ENCODE results near the gene FOXC1. TPM values are rescaled to one million over a fixed set of nuclear protein-coding genes. Genes with fewer than 3 reads are reported as not detected.

Gene FOXC1
- total RNA-seq, 1 experiment from 2014 or later: 6.7 TPM

DNA sequence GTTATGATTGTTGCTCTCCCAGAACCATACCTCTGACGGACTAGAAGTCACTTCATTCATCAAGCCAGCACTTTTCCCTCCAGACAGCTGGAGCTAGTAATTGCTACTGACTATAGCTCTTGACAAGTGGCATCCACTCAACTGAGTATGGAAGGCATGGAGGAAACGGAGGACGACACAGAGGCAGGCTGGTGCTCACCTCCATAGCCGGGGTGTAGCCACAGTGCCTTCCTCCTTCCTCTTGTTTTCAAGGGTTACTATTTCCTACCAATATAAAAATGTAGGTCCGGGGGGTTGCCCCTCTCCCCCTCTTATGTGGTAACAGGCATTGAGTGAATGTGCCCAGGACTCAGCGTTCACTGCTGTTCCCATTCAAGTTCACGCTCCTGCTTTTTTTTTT is 23.5 kb upstream of the FOXC1 start:
- intact Hi-C loops (cut with micrococcal nuclease; ENCODE audit: unreplicated experiment): no loop called here
- in situ Hi-C loops (cut with HindIII; ENCODE audit: low pct_unique_long_range_greater_than_20kb, low sequenced_read_pairs): no loop called here
- BruUV-seq (replicated peaks): no TSS peak
- ChIA-PET POLR2A (no interaction called here), CTCF (no interaction called here)
- Histone ChIP-seq H3K27ac (ENCODE audit: low read length) (no peak overlapping the region), H3K4me3 (ENCODE audit: low read depth in 2 of 2, low read length in 2 of 2) (no peak overlapping the region), H3K36me3 (ENCODE audit: control insufficient read depth, insufficient read depth, low read length) (no peaks in the 10 kb centered on the region), H3K27me3 (ENCODE audit: control insufficient read depth, insufficient read depth, low read length) (peaks cover 3% of the 10 kb centered on the region), H3K9me3 (ENCODE audit: control insufficient read depth, insufficient read depth, low read depth, low read length) (no peaks in the 10 kb centered on the region), H3K4me1 (ENCODE audit: control insufficient read depth, insufficient read depth, low read length) (no peaks in the 10 kb centered on the region)
- ATAC-seq: no peak
- no peak for TF ChIP-seq POLR2AphosphoS5 (IDR thresholded peaks at IDR 0.05; ENCODE audit: low read depth, low read length)
- TF ChIP-seq TCF7L2 (IDR thresholded peaks at IDR 0.05; ENCODE audit: low read depth, low read length): no peak
- no peak for TF ChIP-seq SIN3A (IDR thresholded peaks at IDR 0.05; ENCODE audit: borderline replicate concordance, insufficient read depth, low read depth, low read length)
- TF ChIP-seq CTCF (IDR thresholded peaks at IDR 0.05): no peak
- TF ChIP-seq REST (IDR thresholded peaks at IDR 0.05; ENCODE audit: insufficient read depth in 1 of 2, low read depth in 2 of 2, low read length in 1 of 2): no peak
- DNase-seq (ENCODE audit: low read depth, low spot score): no peak

- ATAC-seq (no peak), DNase-seq (ENCODE audit: low read depth, low spot score) (no peak)
- BruUV-seq (replicated peaks): no TSS peak
- TF ChIP-seq REST (IDR thresholded peaks at IDR 0.05; ENCODE audit: insufficient read depth in 1 of 2, low read depth in 2 of 2, low read length in 1 of 2): no peak
- TF ChIP-seq POLR2AphosphoS5 (IDR thresholded peaks at IDR 0.05; ENCODE audit: low read depth, low read length): no peak
- TF ChIP-seq SIN3A (IDR thresholded peaks at IDR 0.05; ENCODE audit: borderline replicate concordance, insufficient read depth, low read depth, low read length): no peak
- no peak for TF ChIP-seq CTCF (IDR thresholded peaks at IDR 0.05)
- TF ChIP-seq TCF7L2 (IDR thresholded peaks at IDR 0.05; ENCODE audit: low read depth, low read length): no peak
- no peak overlapping the region for H3K4me3 ChIP-seq (ENCODE audit: low read depth in 2 of 2, low read length in 2 of 2)
- H3K4me1 ChIP-seq (ENCODE audit: control insufficient read depth, insufficient read depth, low read length): no peaks in the 10 kb centered on the region
- H3K27me3 ChIP-seq (ENCODE audit: control insufficient read depth, insufficient read depth, low read length): peaks cover 3% of the 10 kb centered on the region
- POLR2A ChIA-PET: no interaction called here
- no peaks in the 10 kb centered on the region for H3K9me3 ChIP-seq (ENCODE audit: control insufficient read depth, insufficient read depth, low read depth, low read length)
- no peaks in the 10 kb centered on the region for H3K36me3 ChIP-seq (ENCODE audit: control insufficient read depth, insufficient read depth, low read length)
- no peak overlapping the region for H3K27ac ChIP-seq (ENCODE audit: low read length)
- CTCF ChIA-PET: no interaction called here
- in situ Hi-C loops (cut with HindIII; ENCODE audit: low pct_unique_long_range_greater_than_20kb, low sequenced_read_pairs) (no loop called here), intact Hi-C loops (cut with micrococcal nuclease; ENCODE audit: unreplicated experiment) (no loop called here)
Measured at GRCh38 chr6:1586861-1587450, 22.8 kb upstream of the FOXC1 start.

Measured in Panc1 (cell line).